ENCODE measurements around the gene TAPT1.

GRCh38 chr4:16150716-16151115 lies 75.6 kb downstream of the TAPT1 start:
- TF ChIP-seq CTCF (IDR thresholded peaks at IDR 0.05; ENCODE audit: extremely low read depth in 1 of 2, insufficient read depth in 1 of 2, low read depth in 1 of 2, low read length in 2 of 2) (no peak), POLR2AphosphoS5 (IDR thresholded peaks at IDR 0.05; ENCODE audit: insufficient read depth, low read depth, low read length) (no peak), EZH2 (IDR thresholded peaks at IDR 0.05; ENCODE audit: borderline replicate concordance, low read depth, low read length, severe bottlenecking) (no peak)
